AG04449 (cell line): Measurements from ENCODE around the gene LPCAT2.

ENCODE experiments used
- CTCF ChIA-PET: fragments of 350-600 bp; formaldehyde crosslinking; extraction: SDS; loops from one replicate; lab custom pipeline; 2021; ENCODE audit warnings: antibody characterized with exemption; lab: Yijun Ruan, JAX
- POLR2A ChIA-PET: fragments of 400-600, 350-600 bp; formaldehyde crosslinking; extraction: SDS; loops from one replicate; lab custom pipeline; 2020; ENCODE audit warnings: antibody characterized with exemption, inconsistent platforms; lab: Yijun Ruan, JAX
- DNase-seq: peaks from one replicate; pipeline ENCODE4 v3.0.0-alpha.2; 2010; ENCODE audit warnings: low read depth, low spot score
- H3K4me3 ChIP-seq: 2 replicates; pipeline ENCODE4 v1.5.1; 2011; ENCODE audit warnings: low read depth, mild to moderate bottlenecking, control low read depth, low read length
- CTCF ChIP-seq: IDR thresholded peaks from one replicate; pipeline ENCODE4 v1.5.1; 2011; ENCODE audit warnings: mild to moderate bottlenecking, moderate library complexity, low read length, control low read depth, inconsistent platforms; ENCODE audit not compliant: insufficient read depth; ENCODE audit errors: missing control alignments

LPCAT2 gene

GRCh38 chr16:55479430-55480140, 29.3 kb upstream of the LPCAT2 start:
- H3K4me3 ChIP-seq = peak overlapping the region; percentile 85
- ChIA-PET CTCF (interaction anchor here (0.8 to 2.2 kb wide), 6 partner anchors 10 to 224 kb away, joined by 4 to 14 read pairs (median 6); no protein-coding TSS in a partner anchor), POLR2A (interaction anchor here (0.6 to 3.5 kb wide), 8 partner anchors 8 to 1229 kb away, joined by 3 to 31 read pairs (median 6); no protein-coding TSS in a partner anchor)
- no peak for TF ChIP-seq CTCF
- no peak for DNase-seq

GRCh38 chr16:55480228-55480655, 28.6 kb upstream of the LPCAT2 start:
- TF ChIP-seq CTCF = no peak
- peak overlapping the region; percentile 85 for H3K4me3 ChIP-seq
- peak; percentile 76 for DNase-seq
- CTCF ChIA-PET = interaction anchor here (0.8 to 2.2 kb wide), 7 partner anchors 10 to 223 kb away, joined by 3 to 14 read pairs (median 5); no protein-coding TSS in a partner anchor
- POLR2A ChIA-PET = interaction anchor here (0.6 to 3.5 kb wide), 10 partner anchors 8 to 1229 kb away, joined by 3 to 31 read pairs (median 5); no protein-coding TSS in a partner anchor

GRCh38 chr16:55481023-55481422, 27.8 kb upstream of the LPCAT2 start:
- ChIA-PET POLR2A (interaction anchor here (0.6 to 3.5 kb wide), 5 partner anchors 10 to 31 kb away, joined by 3 to 31 read pairs (median 5); no protein-coding TSS in a partner anchor), CTCF (interaction anchor here (0.8 to 2.2 kb wide), 5 partner anchors 9 to 220 kb away, joined by 3 to 14 read pairs (median 7); no protein-coding TSS in a partner anchor)
- H3K4me3 ChIP-seq = peak overlapping the region; percentile 85
- no peak for TF ChIP-seq CTCF
- DNase-seq = no peak

GRCh38 chr16:55482056-55482455, 26.8 kb upstream of the LPCAT2 start:
- CTCF ChIA-PET = interaction anchor here (2.2 kb wide), 1 partner anchor 11 kb away, joined by 7 read pairs; no protein-coding TSS in a partner anchor
- no peak for TF ChIP-seq CTCF
- peak overlapping the region; percentile 9; the same call in 1 of the 2 replicates for H3K4me3 ChIP-seq
- POLR2A ChIA-PET = interaction anchor here (3.5 kb wide), 1 partner anchor 19 kb away, joined by 31 read pairs; no protein-coding TSS in a partner anchor
- no peak for DNase-seq

GRCh38 chr16:55487048-55487803, 21.6 kb upstream of the LPCAT2 start:
- TF ChIP-seq CTCF = no peak
- ChIA-PET POLR2A (interaction anchor here (1.3 to 2.8 kb wide), 4 partner anchors 8 to 12 kb away, joined by 4 to 34 read pairs (median 12); partner anchors contain the start of gene MMP2), CTCF (interaction anchor here (0.9 to 2.3 kb wide), 5 partner anchors 8 to 52 kb away, joined by 3 to 13 read pairs (median 4); no protein-coding TSS in a partner anchor)
- DNase-seq = peak; percentile 79
- H3K4me3 ChIP-seq = no peak overlapping the region
